Activated CD8-positive, alpha-beta memory T cell treated with anti-CD3 and anti-CD28 coated beads for 24 hours (primary cell): Measurements from ENCODE around the gene LEMD1.
"Not testable (repeated sequence)": the region's sequence is repeated elsewhere in the genome, so short reads cannot be mapped to it uniquely, and the experiment has no call there.

Experiments
- DNase-seq: peaks from one replicate; pipeline ENCODE4 v3.0.0-alpha.2; 2020

LEMD1 gene

GRCh38 chr1:205424901-205425600 lies 3.2 kb upstream of the LEMD1 start:
- DNase-seq = no peak

- no peak for DNase-seq
Observed at GRCh38 chr1:205423814-205424399, 2.1 kb upstream of the LEMD1 start.

DNA sequence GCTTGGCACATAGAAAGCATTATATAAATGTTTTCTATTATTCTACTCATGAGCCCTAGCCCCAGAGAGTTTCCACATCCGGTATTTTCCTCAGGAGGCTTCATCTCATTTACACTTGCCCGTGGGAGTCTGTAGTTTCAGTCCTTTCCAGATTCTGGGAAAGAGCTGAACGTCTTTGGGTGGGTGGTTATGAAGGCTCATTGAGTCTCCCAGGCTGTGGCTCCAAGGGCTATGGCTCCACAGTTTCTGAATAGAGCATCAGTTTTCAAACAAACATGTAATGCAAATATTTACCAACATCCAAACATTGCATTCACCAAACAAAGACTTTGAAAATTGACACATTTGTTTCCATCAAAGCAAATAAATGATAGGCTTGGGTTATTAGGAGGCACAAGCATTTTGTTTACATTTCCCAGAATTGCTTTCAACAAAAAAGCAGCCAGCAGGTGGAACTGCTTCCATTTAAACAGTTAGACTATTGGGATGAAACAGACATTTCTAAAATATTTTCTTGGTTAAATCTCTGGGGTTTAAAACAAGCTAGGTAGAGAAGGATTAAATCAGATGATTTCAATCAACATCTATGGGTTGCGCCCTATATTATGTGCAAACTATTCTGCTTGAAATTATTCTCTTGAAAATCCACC lies 1.3 kb upstream of the LEMD1 start:
- no peak for DNase-seq

DNA sequence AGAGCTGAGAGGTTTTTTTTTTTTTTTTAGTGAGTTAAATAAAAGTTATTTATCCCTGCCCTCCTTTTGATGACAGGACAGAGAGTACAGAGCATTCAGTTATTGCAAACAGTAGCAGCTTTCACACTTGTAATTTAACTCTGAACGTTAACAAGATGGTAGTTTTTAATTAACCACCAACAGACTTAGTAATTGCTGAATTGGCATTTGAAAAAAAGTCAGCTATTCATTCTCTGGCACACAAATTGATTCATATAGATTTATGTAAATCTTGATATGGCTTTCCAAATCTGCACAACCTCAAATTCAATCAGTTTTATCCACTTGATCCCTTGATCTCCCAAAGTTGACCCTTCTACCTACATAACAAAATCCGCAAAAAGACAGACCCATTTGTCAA lies 918 bp downstream of the LEMD1 start:
- no peak for DNase-seq

- DNase-seq = no peak
Observed at GRCh38 chr1:205417870-205418635, 3.8 kb downstream of the LEMD1 start.

- no peak for DNase-seq
Observed at GRCh38 chr1:205416322-205416721, 5.5 kb downstream of the LEMD1 start.

GRCh38 chr1:205410581-205411298 lies 11.1 kb downstream of the LEMD1 start:
- no peak for DNase-seq

GRCh38 chr1:205407970-205408369 lies 13.9 kb downstream of the LEMD1 start:
- no peak for DNase-seq

- DNase-seq = not testable (repeated sequence)
Observed at GRCh38 chr1:205406252-205406651, 15.6 kb downstream of the LEMD1 start.

GRCh38 chr1:205404484-205404883 lies 17.4 kb downstream of the LEMD1 start:
- DNase-seq = not testable (repeated sequence)

DNA sequence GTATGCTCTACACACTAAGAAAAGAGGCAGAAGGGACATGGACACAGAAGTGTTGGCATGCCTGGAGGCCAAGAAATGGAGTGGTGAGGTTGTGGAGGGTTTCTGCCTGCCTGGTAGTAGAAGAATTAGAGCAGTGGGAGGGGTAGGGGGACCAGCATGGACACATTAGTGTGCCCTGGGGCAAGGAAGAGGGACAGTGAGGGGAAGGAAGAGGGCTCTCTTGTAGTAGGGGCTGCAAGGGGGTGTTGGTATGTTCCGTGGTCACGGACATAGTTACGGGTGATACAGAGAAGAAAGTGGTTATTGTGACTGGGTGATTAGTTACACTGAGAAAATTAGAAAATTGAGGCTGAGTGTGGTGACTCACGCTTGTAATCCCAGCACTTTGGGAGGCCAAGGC lies 23.3 kb downstream of the LEMD1 start:
- no peak for DNase-seq

DNA sequence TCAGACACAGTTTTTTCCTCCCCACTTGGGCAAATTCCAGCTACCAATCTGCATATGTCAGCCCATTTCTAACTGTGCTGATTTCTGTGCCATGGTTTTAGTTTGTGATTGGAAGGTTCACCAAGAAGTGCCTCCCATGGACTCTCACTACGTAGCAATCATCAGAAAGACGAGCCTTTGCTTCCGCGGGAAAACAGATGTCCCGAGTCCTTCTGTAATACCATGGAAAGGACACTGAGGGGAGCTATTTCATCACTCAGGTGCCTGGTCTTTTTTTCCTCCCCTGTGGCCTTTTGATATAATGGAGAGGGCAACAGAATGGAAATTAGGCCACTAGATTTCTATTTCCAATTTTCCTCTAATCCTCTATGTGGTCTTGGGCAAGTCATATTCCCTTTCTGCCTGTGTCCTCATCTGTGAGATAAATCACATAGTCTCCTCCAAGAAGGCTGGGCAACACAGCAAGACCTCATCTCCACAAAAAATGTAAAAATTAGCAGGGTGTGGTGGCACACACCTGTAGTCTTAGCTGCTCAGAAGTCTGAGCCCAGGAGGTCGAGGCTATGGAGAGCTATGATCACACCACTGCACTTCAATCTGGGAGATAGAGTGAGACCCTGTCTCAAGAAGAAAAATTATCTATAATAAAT lies 24.8 kb downstream of the LEMD1 start:
- DNase-seq = no peak

DNA sequence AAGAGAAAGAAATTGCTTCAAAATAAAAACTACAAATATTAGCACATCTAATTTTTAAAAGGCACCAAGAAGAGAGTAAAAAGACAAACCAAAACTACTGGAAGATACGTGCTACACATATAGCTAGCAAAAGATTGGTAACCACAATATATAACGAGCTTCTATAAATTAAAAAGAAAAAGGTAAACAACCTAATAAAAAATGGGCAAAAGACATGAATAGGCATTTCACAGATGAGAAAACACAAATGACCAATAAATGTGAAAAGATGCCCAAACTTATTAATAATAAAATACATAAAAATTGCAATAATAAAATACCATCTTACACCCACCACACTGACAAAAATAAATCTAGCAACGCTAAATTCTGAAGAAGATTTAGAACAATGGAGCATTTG lies 26.2 kb downstream of the LEMD1 start:
- no peak for DNase-seq

DNA sequence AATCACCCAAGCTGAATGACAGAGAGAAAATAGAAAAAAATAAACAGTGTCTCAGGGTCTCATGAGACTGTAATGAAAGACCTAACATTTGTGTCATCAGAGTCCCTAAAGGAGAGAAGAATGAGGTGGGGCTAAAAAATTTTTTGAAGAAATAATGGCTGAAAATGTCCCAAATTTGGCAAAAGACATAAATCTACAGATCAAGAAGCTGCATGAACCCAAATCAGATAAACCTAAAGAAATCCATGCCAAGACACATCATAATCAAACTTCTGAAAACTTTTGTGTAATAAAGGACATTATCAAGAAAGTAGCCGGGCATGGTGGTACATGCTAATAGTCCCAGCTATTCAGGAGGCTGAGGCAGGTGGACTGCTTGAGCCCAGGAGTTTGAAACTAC lies 29.2 kb downstream of the LEMD1 start:
- no peak for DNase-seq

DNA sequence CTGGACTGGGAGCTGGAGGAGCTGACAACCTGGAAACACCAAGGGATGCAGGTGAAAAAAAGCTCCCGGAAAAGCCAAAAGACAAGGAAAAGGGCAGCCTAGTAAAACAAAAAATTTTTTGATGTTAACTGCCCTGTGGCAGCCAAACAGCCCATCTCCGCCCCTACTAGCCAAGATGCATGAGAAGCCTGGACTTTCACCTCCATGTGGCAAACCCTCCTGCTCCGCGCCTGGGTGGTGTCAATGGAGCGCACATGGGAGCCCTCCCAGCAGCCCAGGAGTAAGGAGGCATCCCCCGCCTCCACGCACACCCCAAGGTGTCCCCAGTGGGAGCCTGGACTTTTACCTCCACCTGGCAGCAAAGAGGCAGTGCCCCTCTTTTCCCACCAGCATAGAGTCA lies 30.5 kb downstream of the LEMD1 start:
- DNase-seq = no peak

GRCh38 chr1:205387845-205388244 lies 34.0 kb downstream of the LEMD1 start:
- DNase-seq = peak; percentile 3

GRCh38 chr1:205382990-205383389 lies 38.9 kb downstream of the LEMD1 start:
- DNase-seq = peak; percentile 1

GRCh38 chr1:205382561-205382960 lies 39.3 kb downstream of the LEMD1 start:
- DNase-seq = no peak

GRCh38 chr1:205381305-205381704 lies 40.6 kb downstream of the LEMD1 start:
- no peak for DNase-seq

GRCh38 chr1:205380882-205381281 lies 41.0 kb downstream of the LEMD1 start:
- DNase-seq = no peak

DNA sequence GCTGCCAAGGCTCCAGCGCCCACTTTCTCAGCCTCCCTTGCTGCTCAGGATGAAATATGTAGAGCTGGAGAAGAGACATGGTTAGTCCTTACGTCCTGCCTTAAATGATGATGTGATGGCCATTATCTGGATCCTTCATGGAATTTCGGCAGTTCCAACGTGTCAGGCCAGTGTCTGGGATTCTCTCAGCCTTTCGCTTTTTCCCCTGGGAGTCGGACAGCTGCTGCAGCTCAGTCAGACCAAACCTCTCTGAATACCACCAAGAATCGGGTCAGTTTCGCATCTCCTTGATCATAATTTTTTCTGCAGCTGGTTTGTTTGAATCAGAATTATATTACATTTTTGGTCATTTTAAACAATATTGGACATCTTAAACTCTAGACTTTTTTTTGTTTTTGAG lies 42.8 kb downstream of the LEMD1 start:
- no peak for DNase-seq

GRCh38 chr1:205377355-205377754 lies 44.5 kb downstream of the LEMD1 start:
- peak; percentile 45 for DNase-seq
